ENCODE data around the gene ASB4. TPM values are rescaled to one million over a fixed set of nuclear protein-coding genes. Genes with fewer than 3 reads are reported as not detected.

The ASB4 gene
- total RNA-seq, 1 donor: not detected

GRCh38 chr7:95534796-95535195 is 49.1 kb downstream of the ASB4 start:
- no peak for DNase-seq (ENCODE audit: low read depth)
- H3K4me3 ChIP-seq (ENCODE audit: low read depth, low read length): no peak overlapping the region
- TF ChIP-seq, protein P1, sequence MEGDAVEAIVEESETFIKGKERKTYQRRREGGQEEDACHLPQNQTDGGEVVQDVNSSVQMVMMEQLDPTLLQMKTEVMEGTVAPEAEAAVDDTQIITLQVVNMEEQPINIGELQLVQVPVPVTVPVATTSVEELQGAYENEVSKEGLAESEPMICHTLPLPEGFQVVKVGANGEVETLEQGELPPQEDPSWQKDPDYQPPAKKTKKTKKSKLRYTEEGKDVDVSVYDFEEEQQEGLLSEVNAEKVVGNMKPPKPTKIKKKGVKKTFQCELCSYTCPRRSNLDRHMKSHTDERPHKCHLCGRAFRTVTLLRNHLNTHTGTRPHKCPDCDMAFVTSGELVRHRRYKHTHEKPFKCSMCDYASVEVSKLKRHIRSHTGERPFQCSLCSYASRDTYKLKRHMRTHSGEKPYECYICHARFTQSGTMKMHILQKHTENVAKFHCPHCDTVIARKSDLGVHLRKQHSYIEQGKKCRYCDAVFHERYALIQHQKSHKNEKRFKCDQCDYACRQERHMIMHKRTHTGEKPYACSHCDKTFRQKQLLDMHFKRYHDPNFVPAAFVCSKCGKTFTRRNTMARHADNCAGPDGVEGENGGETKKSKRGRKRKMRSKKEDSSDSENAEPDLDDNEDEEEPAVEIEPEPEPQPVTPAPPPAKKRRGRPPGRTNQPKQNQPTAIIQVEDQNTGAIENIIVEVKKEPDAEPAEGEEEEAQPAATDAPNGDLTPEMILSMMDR (IDR thresholded peaks at IDR 0.05; ENCODE audit: insufficient read depth, low read length): no peak

DNA sequence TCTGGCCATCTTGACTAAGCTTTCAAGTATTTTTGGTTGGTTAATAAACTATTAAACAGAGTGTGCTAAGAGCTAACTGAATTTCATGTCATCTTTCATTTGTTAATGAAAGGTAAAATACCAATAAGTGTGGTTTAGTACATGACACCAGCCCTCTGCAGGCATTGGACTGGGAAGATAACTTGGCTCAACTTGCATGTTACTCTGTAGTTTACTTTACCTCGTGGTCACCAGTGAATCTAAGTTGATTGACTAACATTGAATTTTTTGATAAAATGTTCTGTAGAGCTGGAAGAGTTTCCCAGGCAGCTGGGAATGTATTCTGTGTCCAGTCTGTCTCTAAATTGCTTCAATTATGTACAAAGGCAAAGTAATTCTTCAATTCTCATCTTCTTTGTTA is 49.9 kb downstream of the ASB4 start:
- TF ChIP-seq, protein P1 (IDR thresholded peaks at IDR 0.05; ENCODE audit: insufficient read depth, low read length): no peak
- DNase-seq (ENCODE audit: low read depth): no peak
- H3K4me3 ChIP-seq (ENCODE audit: low read depth, low read length): no peak overlapping the region

GRCh38 chr7:95536656-95537311 is 51.0 kb downstream of the ASB4 start:
- TF ChIP-seq, protein P1 (IDR thresholded peaks at IDR 0.05; ENCODE audit: insufficient read depth, low read length): no peak
- no peak overlapping the region for H3K4me3 ChIP-seq (ENCODE audit: low read depth, low read length)
- DNase-seq (ENCODE audit: low read depth): no peak

GRCh38 chr7:95537468-95537867 is 51.7 kb downstream of the ASB4 start:
- no peak overlapping the region for H3K4me3 ChIP-seq (ENCODE audit: low read depth, low read length)
- DNase-seq (ENCODE audit: low read depth): no peak
- TF ChIP-seq, protein P1 (IDR thresholded peaks at IDR 0.05; ENCODE audit: insufficient read depth, low read length): no peak

- DNase-seq (ENCODE audit: low read depth): no peak
- no peak overlapping the region for H3K4me3 ChIP-seq (ENCODE audit: low read depth, low read length)
- TF ChIP-seq, protein P1 (IDR thresholded peaks at IDR 0.05; ENCODE audit: insufficient read depth, low read length): no peak
These were observed 53.7 kb downstream of the ASB4 start for GRCh38 chr7:95539426-95539825.

- TF ChIP-seq, protein P1 (IDR thresholded peaks at IDR 0.05; ENCODE audit: insufficient read depth, low read length): no peak
- DNase-seq (ENCODE audit: low read depth): no peak
- no peak overlapping the region for H3K4me3 ChIP-seq (ENCODE audit: low read depth, low read length)
These were observed 54.6 kb downstream of the ASB4 start for GRCh38 chr7:95540366-95540765.

GRCh38 chr7:95543312-95543711 is 57.6 kb downstream of the ASB4 start:
- TF ChIP-seq, protein P1 (IDR thresholded peaks at IDR 0.05; ENCODE audit: insufficient read depth, low read length): no peak
- no peak overlapping the region for H3K4me3 ChIP-seq (ENCODE audit: low read depth, low read length)

More at GRCh38 chr7:95543312-95543711, 57.6 kb downstream of the ASB4 start:
- no peak for DNase-seq (ENCODE audit: low read depth)
